ENCODE results near the gene NFRKB.

DNA sequence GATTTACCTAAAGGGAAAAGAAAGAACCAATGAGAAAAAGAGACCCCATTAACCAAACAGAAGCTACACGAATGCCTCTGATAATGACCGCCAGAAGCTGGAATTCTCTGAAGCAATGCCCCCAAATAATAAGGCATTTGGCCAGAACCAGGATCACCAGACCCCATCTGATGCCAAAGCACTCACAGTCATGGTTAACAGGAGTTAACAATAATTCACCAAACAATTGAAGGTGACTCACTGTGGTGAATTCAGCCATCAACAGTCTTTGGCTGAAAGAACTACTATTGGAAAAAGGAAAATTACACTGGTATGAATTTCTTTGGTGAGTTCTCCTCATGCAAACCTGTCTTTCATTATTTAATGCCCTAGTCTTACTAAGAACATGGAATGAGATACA is 21.9 kb upstream of the NFRKB start:
- TF ChIP-seq, protein P1, sequence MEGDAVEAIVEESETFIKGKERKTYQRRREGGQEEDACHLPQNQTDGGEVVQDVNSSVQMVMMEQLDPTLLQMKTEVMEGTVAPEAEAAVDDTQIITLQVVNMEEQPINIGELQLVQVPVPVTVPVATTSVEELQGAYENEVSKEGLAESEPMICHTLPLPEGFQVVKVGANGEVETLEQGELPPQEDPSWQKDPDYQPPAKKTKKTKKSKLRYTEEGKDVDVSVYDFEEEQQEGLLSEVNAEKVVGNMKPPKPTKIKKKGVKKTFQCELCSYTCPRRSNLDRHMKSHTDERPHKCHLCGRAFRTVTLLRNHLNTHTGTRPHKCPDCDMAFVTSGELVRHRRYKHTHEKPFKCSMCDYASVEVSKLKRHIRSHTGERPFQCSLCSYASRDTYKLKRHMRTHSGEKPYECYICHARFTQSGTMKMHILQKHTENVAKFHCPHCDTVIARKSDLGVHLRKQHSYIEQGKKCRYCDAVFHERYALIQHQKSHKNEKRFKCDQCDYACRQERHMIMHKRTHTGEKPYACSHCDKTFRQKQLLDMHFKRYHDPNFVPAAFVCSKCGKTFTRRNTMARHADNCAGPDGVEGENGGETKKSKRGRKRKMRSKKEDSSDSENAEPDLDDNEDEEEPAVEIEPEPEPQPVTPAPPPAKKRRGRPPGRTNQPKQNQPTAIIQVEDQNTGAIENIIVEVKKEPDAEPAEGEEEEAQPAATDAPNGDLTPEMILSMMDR (conservative IDR thresholded peaks at IDR 0.05 in 1 of 2, IDR thresholded peaks at IDR 0.05 in 1 of 2; ENCODE audit: low read depth in 1 of 2, low read length in 2 of 2), result no peak
- no peak for TF ChIP-seq EZH2 (IDR thresholded peaks at IDR 0.05; ENCODE audit: low read length, missing control alignments)

Measured in fibroblast of lung (primary cell).